K562 (cell line): ENCODE measurements around the gene HEBP2. TPM values are rescaled to one million over a fixed set of nuclear protein-coding genes. Genes with fewer than 3 reads are reported as not detected.

Experiments used
- BCL6 ChIP-seq: fragments of 250-450 bp; sonication (Bioruptor Pico); IDR thresholded peaks from 2 replicates; pipeline ENCODE4 v1.4.0; 2020
- CREB1 ChIP-seq, 2 experiments: sonication (generic) in 1 of 2; formaldehyde crosslinking in 1 of 2; IDR thresholded peaks; 2 replicates each; pipeline versions ENCODE4 v1.6.1 to v1.8.0; 2012 to 2022; ENCODE audit warnings: inconsistent platforms in 1 of 2, mild to moderate bottlenecking in 1 of 2, missing genetic modification reagents in 1 of 2, moderate library complexity in 1 of 2
- MGA ChIP-seq: fragments of 450-650 bp; IDR thresholded peaks from 2 replicates; pipeline ENCODE4 v1.6.1; 2016; ENCODE audit warnings: mild to moderate bottlenecking, moderate library complexity
- NFIX ChIP-seq: fragments of 250-450 bp; sonication (Bioruptor Pico); IDR thresholded peaks from 2 replicates; pipeline ENCODE4 v1.4.0; 2020; ENCODE audit warnings: low read depth, mild to moderate bottlenecking, moderate library complexity
- ZBTB17 ChIP-seq: fragments of 450-650 bp; formaldehyde crosslinking; IDR thresholded peaks from 2 replicates; pipeline ENCODE4 v1.4.0; 2020; ENCODE audit warnings: mild to moderate bottlenecking
- ZFX ChIP-seq: sonication (generic); formaldehyde crosslinking; IDR thresholded peaks from 2 replicates; pipeline ENCODE4 v1.8.0; 2022; ENCODE audit warnings: mild to moderate bottlenecking, missing genetic modification reagents, moderate library complexity
- ZNF134 ChIP-seq: fragments of 250-450 bp; sonication (Bioruptor Pico); conservative IDR thresholded peaks from 2 replicates; pipeline ENCODE4 v1.4.0; 2020
- ZNF274 ChIP-seq: IDR thresholded peaks from 2 replicates; pipeline ENCODE4 v1.6.1; 2011; ENCODE audit warnings: low read depth, mild to moderate bottlenecking, low read length, moderate library complexity, borderline replicate concordance
- ZNF280B ChIP-seq: fragments of 250-450 bp; sonication (Bioruptor Pico); IDR thresholded peaks from 2 replicates; pipeline ENCODE4 v1.5.1; 2021; ENCODE audit warnings: mild to moderate bottlenecking
- ZNF57 ChIP-seq: fragments of 450-650 bp; formaldehyde crosslinking; IDR thresholded peaks from 2 replicates; pipeline ENCODE4 v1.4.0; 2020; ENCODE audit warnings: mild to moderate bottlenecking, moderate library complexity
- ZNF76 ChIP-seq: fragments of 250-450 bp; sonication (Bioruptor Pico); IDR thresholded peaks from 2 replicates; pipeline ENCODE4 v1.4.0; 2020; ENCODE audit warnings: mild to moderate bottlenecking, moderate library complexity, borderline replicate concordance
- polyA plus RNA-seq, 8 experiments: library from polyadenylated mRNA; depleted of rRNA in 4 of 8; stranded (reverse) in 5 of 8; unstranded in 3 of 8; fragments of >200 nt; fragmentation: Nextera tagmentation in 2 of 8; fragmentation: Illumina TruSeq in 1 of 8; extraction: Ambion mirVana in 2 of 8; extraction: Trizol in 1 of 8; gene quantifications; 2 replicates each; pipeline versions ENCODE4 v1.2.1 to v1.2.3, GENCODE V29; 2011 to 2014; ENCODE audit warnings: inconsistent platforms in 1 of 8, missing spikeins in 1 of 8
- total RNA-seq, 7 experiments: library from RNA; depleted of rRNA in 6 of 7; stranded (reverse); fragments of >200 nt in 6 of 7; fragmentation: Illumina TruSeq in 2 of 7; extraction: Trizol in 2 of 7; gene quantifications; 2 replicates each; pipeline versions ENCODE4 v1.2.1 to v1.2.3, GENCODE V29; 2011 to 2021; ENCODE audit warnings: low replicate concordance in 1 of 7
- TF ChIP-seq, protein P1 (sequence below): fragments of 250-450 bp; sonication (Bioruptor Pico); IDR thresholded peaks from 2 replicates; pipeline ENCODE4 v1.4.0; 2020; ENCODE audit warnings: borderline replicate concordance
- TF ChIP-seq, protein P2 (sequence below): fragments of 450-650 bp; IDR thresholded peaks from 2 replicates; pipeline ENCODE4 v1.6.1; 2016; ENCODE audit warnings: missing biosample characterization, missing genetic modification characterization

The HEBP2 gene
- total and polyA plus RNA-seq, 9 of the 15 experiments (the other 6 are each of a cell fraction or from before 2014, with no cell fraction given) = 8.5 to 63.7 (median 36.9) TPM

- TF ChIP-seq, protein P1, sequence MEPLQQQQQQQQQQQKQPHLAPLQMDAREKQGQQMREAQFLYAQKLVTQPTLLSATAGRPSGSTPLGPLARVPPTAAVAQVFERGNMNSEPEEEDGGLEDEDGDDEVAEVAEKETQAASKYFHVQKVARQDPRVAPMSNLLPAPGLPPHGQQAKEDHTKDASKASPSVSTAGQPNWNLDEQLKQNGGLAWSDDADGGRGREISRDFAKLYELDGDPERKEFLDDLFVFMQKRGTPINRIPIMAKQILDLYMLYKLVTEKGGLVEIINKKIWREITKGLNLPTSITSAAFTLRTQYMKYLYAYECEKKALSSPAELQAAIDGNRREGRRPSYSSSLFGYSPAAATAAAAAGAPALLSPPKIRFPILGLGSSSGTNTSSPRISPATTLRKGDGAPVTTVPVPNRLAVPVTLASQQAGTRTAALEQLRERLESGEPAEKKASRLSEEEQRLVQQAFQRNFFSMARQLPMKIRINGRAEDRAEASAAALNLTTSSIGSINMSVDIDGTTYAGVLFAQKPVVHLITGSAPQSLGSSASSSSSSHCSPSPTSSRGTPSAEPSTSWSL = no peak
- TF ChIP-seq MGA (peak; percentile 66; the same call in 1 of the 2 replicates), ZNF57 (CRISPR knock-in tag) (no peak), ZNF280B (CRISPR knock-in tag) (no peak), CREB1 (IDR thresholded peaks at IDR 0.05) (no peak), CREB1 (CRISPR knock-in tag; IDR thresholded peaks at IDR 0.05) (peak; percentile 9; the same call in 1 of the 2 replicates), ZBTB17 (CRISPR knock-in tag) (no peak), BCL6 (CRISPR knock-in tag) (0 out of 2 replicates have a peak, but pooled peaks have one; percentile 16), ZNF76 (CRISPR knock-in tag) (no peak), ZFX (CRISPR knock-in tag) (peak; percentile 69), ZNF274 (no peak), NFIX (CRISPR knock-in tag) (no peak), ZNF134 (no peak)
- TF ChIP-seq, protein P2, sequence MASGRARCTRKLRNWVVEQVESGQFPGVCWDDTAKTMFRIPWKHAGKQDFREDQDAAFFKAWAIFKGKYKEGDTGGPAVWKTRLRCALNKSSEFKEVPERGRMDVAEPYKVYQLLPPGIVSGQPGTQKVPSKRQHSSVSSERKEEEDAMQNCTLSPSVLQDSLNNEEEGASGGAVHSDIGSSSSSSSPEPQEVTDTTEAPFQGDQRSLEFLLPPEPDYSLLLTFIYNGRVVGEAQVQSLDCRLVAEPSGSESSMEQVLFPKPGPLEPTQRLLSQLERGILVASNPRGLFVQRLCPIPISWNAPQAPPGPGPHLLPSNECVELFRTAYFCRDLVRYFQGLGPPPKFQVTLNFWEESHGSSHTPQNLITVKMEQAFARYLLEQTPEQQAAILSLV (tag) = no peak
Measured at GRCh38 chr6:138403324-138403800, 661 bp upstream of the HEBP2 start (continued).
